Kidney epithelial cell (primary cell): ENCODE results near the gene CAMK4. TPM values are rescaled to one million over a fixed set of nuclear protein-coding genes. Genes with fewer than 3 reads are reported as not detected.
"Not testable (repeated sequence)": the region's sequence is repeated elsewhere in the genome, so short reads cannot be mapped to it uniquely, and the experiment has no call there.

ENCODE experiments used
- DNase-seq: peaks from one replicate; pipeline ENCODE4 v3.0.0-alpha.2; 2010; ENCODE audit warnings: low read depth
- H3K27me3 ChIP-seq: 2 replicates; pipeline ENCODE4 v1.6.0; 2011; ENCODE audit warnings: low read length; ENCODE audit not compliant: control insufficient read depth, insufficient read depth
- H3K36me3 ChIP-seq: 2 replicates; pipeline ENCODE4 v1.5.1; 2011; ENCODE audit warnings: low read length; ENCODE audit not compliant: control insufficient read depth, insufficient read depth
- H3K4me3 ChIP-seq: 2 replicates; pipeline ENCODE4 v1.5.1; 2011; ENCODE audit warnings: low read depth, mild to moderate bottlenecking, control low read depth, low read length
- total RNA-seq: library from RNA; depleted of rRNA; stranded (reverse); fragments of >200 nt; gene quantifications from 2 replicates; pipeline ENCODE4 v1.2.3, GENCODE V29; 2015
- TF ChIP-seq, protein P1 (sequence below): IDR thresholded peaks from 2 replicates; pipeline ENCODE4 v1.5.1; 2011; ENCODE audit warnings: mild to moderate bottlenecking, moderate library complexity, low read length, control low read depth, inconsistent platforms; ENCODE audit not compliant: insufficient read depth, poor library complexity, severe bottlenecking

Gene CAMK4
- total RNA-seq, 1 donor from 2014 or later = 0.75 TPM

DNA sequence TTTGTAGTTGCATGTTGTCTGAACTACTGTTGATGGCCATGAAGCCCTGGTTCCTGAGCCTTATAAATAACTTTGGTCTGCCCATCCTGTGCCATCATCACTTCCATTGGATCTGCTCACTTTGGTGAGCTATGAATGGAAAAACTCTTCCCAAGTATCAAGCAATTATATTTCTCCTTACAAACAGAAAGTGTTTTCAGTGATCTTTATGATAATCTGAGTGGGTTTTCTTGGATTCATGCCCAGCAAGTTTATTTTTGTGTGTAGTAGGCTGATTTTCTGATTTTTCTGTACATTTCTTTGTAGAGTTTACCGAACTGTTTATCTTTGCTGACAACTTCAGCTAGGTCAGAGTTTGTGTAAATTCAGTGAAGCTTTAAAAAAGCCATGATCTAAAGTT is 31.0 kb downstream of the CAMK4 start:
- no peak for DNase-seq
- Histone ChIP-seq H3K27me3 (no peaks in the 10 kb centered on the region), H3K36me3 (no peaks in the 10 kb centered on the region), H3K4me3 (no peak overlapping the region)
- TF ChIP-seq, protein P1, sequence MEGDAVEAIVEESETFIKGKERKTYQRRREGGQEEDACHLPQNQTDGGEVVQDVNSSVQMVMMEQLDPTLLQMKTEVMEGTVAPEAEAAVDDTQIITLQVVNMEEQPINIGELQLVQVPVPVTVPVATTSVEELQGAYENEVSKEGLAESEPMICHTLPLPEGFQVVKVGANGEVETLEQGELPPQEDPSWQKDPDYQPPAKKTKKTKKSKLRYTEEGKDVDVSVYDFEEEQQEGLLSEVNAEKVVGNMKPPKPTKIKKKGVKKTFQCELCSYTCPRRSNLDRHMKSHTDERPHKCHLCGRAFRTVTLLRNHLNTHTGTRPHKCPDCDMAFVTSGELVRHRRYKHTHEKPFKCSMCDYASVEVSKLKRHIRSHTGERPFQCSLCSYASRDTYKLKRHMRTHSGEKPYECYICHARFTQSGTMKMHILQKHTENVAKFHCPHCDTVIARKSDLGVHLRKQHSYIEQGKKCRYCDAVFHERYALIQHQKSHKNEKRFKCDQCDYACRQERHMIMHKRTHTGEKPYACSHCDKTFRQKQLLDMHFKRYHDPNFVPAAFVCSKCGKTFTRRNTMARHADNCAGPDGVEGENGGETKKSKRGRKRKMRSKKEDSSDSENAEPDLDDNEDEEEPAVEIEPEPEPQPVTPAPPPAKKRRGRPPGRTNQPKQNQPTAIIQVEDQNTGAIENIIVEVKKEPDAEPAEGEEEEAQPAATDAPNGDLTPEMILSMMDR = no peak

DNA sequence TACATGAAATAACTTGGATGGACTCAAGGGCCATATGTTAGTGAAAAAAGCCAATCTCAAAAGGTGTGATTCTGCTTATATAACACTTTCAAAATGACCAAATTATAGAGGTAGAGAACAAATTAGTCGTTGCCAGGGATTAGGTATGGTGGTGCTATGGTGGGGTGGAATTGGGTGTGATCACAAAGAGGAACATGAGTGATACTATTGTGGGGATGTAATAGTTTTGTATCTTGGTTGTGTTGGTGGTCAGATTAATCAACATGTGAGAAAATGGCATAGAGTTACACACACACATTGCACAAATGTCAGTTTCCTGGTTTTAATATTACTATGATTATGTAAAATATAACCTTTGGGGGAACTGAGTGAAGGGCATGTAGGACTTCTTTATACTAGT is 31.9 kb downstream of the CAMK4 start:
- no peak for DNase-seq
- Histone ChIP-seq H3K4me3 (no peak overlapping the region), H3K27me3 (no peaks in the 10 kb centered on the region), H3K36me3 (no peaks in the 10 kb centered on the region)
- TF ChIP-seq, protein P1 = no peak

DNA sequence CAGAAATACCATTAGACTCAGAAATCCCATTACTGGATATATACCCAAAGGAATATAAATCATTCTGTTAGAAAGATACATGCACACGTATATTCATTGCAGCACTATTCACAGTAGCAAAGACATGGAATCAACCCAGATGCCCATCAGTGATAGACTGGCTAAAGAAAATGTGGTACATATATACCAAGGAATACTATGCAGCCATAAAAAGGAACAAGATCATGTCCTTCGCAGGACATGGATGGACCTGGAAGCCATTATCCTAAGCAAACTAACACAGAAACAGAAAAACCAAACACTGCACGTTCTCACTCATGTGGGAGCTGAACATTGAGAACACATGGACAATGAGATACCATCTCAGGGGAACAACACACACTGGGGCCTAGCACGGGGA is 33.4 kb downstream of the CAMK4 start:
- not testable (repeated sequence) for DNase-seq, H3K27me3 ChIP-seq, H3K4me3 ChIP-seq, H3K36me3 ChIP-seq

DNA sequence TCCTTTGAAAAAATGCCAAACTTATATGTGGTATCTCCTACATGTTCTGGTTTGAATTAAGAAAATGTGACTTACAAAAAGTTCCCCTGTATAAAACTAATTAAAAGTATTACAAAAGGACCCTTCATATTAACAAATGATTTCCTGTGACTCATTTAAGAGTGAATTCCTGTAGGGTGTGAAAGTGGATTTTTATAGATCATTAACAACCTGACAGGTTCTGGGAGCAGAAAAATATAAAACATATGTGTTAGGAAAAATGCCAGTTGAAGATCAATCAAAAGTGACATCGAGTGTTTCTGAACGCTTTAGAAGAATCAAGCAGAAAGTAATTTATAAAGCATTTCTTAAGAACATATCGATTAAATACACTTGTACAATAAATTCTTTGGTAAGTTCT is 35.5 kb downstream of the CAMK4 start:
- no peak for DNase-seq
- TF ChIP-seq, protein P1 = no peak
- H3K4me3 ChIP-seq = no peak overlapping the region

DNA sequence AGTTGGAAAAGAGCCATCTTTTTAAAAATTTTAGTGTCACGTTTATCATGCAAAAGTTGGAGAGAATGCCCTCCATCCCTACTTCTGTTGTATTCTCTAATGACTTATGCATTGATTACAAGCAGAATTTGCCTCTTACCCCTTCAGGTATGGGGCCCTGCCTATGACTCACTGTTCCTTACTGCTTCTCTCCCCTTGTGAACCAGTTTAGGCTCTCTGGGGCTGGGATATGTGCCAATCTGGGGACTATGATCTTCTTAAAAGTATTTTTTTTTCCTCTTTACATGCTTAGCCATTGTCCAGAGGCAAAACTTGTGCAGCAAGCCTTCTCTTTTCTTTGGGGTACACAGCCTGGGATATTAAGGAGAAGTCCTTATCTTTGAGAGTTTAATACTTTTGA is 37.4 kb downstream of the CAMK4 start:
- H3K27me3 ChIP-seq = no peaks in the 10 kb centered on the region
- DNase-seq = no peak
- H3K4me3 ChIP-seq = no peak overlapping the region
- TF ChIP-seq, protein P1 = no peak
- H3K36me3 ChIP-seq = no peaks in the 10 kb centered on the region

More for the DNA sequence above, 35.5 kb downstream of the CAMK4 start:
- no peaks in the 10 kb centered on the region for H3K27me3 ChIP-seq
- H3K36me3 ChIP-seq = no peaks in the 10 kb centered on the region

DNA sequence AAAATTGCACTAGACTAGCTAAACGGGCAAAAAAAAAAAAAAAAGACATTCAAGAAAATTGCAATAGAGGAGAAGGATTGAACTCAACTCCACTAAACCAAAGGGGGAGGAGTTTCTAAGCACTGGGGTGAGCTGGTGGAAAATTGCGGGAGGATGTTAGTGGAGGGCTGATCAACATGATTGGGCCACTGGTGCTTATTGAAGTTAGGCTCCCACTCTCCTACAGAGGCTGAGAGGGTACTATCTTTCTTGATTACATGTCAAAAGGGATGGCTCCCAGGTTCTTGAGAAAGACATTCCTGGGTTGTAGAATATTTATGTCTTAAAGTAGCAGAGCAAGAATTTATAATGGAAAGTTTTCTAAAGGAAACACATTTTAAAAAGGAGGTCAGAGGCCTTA is 38.0 kb downstream of the CAMK4 start:
- Histone ChIP-seq H3K36me3 (no peaks in the 10 kb centered on the region), H3K4me3 (no peak overlapping the region), H3K27me3 (no peaks in the 10 kb centered on the region)
- TF ChIP-seq, protein P1 = no peak
- no peak for DNase-seq
